Measurements from ENCODE around the gene FAM180A. TPM values are rescaled to one million over a fixed set of nuclear protein-coding genes. Genes with fewer than 3 reads are reported as not detected.

Gene FAM180A
- total RNA-seq, 2 experiments from 2014 or later, result not detected

DNA sequence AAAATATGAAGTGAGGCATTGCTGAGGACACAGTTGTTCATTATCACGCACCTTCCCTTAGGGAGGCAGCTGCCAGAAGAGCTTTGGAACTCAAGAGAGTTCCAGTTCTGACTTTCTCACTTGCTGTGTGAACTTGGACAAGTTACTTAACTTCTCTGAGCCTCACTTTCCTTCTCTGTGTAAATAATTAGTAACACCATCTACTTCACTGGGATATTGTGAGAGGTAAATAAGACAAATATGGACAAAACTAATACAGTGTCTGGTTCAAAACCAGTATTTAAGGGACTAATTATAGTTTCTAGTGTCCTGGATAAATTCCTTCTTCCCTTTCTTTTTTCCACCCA is 14.3 kb downstream of the FAM180A start:
- DNase-seq (ENCODE audit: low spot score), result no peak

DNA sequence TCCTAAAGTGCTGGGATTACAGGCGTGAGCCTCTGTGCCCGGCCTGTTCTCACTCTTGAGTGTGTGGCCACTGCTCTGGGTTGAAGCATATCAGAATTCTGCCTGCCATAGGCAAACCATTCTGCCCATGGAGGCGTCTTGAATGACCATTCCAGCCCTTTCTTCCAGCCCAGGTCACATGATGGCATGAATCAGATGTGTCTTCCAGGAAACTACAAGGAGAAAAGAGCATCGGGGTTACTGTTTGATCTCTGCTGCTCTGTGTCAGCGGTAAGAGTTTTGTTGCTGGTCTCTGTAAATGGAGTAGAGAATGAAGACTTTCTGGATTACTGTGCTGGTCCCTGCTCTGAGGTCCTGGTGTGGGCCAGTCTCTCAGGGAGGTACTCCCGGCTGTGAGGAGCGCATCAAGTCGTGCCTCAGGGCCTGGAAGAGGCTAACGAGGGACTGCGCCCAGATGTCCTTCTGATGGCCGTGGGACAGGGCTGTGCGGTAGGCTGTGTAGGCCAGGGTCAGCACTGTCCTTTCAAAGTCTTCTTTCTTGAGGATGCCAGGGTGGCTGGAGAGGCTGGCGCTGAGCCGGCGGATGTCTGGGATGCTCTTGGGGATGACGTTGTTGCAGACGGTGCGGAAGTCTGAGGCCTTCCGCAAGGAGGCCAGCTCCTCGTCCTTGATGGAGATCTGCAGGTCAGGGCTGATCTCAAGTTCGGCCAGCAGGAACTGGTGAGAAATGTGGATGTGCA is 14.8 kb downstream of the FAM180A start:
- ChIA-PET POLR2A (interaction anchor here (0.5 to 1.0 kb wide), 2 partner anchors 15 to 131 kb away, joined by 3 read pairs; no protein-coding TSS in a partner anchor), CTCF (ENCODE audit: unreplicated experiment) (no interaction called here)
- H4K20me1 ChIP-seq (ENCODE audit: insufficient read depth, low read length), result no peaks in the 10 kb centered on the region
- no peaks in the 10 kb centered on the region for H3K79me2 ChIP-seq (ENCODE audit: insufficient read depth, low read depth, low read length)
- H2AFZ ChIP-seq (ENCODE audit: low read length), result no peak overlapping the region
- H3K36me3 ChIP-seq (ENCODE audit: insufficient read depth, low read length), result no peaks in the 10 kb centered on the region
- no peak overlapping the region for H3K27ac ChIP-seq (ENCODE audit: low read depth, low read length, poor library complexity, severe bottlenecking)
- BruUV-seq (replicated peaks), result no TSS peak
- no peak overlapping the region for H3K4me2 ChIP-seq (ENCODE audit: low read length)
- H3K4me1 ChIP-seq (ENCODE audit: insufficient read depth, low read length, poor library complexity, severe bottlenecking), result no peaks in the 10 kb centered on the region
- TF ChIP-seq, protein P1, sequence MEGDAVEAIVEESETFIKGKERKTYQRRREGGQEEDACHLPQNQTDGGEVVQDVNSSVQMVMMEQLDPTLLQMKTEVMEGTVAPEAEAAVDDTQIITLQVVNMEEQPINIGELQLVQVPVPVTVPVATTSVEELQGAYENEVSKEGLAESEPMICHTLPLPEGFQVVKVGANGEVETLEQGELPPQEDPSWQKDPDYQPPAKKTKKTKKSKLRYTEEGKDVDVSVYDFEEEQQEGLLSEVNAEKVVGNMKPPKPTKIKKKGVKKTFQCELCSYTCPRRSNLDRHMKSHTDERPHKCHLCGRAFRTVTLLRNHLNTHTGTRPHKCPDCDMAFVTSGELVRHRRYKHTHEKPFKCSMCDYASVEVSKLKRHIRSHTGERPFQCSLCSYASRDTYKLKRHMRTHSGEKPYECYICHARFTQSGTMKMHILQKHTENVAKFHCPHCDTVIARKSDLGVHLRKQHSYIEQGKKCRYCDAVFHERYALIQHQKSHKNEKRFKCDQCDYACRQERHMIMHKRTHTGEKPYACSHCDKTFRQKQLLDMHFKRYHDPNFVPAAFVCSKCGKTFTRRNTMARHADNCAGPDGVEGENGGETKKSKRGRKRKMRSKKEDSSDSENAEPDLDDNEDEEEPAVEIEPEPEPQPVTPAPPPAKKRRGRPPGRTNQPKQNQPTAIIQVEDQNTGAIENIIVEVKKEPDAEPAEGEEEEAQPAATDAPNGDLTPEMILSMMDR (conservative IDR thresholded peaks at IDR 0.05; ENCODE audit: low read length), result no peak
- TF ChIP-seq EZH2phosphoT487 (IDR thresholded peaks at IDR 0.05; ENCODE audit: borderline replicate concordance, low read depth, low read length), result no peak
- no peaks in the 10 kb centered on the region for H3K9me2 ChIP-seq (ENCODE audit: insufficient read depth, low read length)
- DNase-seq (ENCODE audit: low spot score), result no peak
- intact Hi-C loops (cut with micrococcal nuclease; ENCODE audit: unreplicated experiment), result no loop called here
- H3K9me3 ChIP-seq (ENCODE audit: low read length), result no peaks in the 10 kb centered on the region
- H3K4me3 ChIP-seq (ENCODE audit: low read depth, low read length, poor library complexity, severe bottlenecking), result no peak overlapping the region

More for the DNA sequence above, 14.3 kb downstream of the FAM180A start:
- H3K79me2 ChIP-seq (ENCODE audit: insufficient read depth, low read depth, low read length), result no peaks in the 10 kb centered on the region
- H3K4me1 ChIP-seq (ENCODE audit: insufficient read depth, low read length, poor library complexity, severe bottlenecking), result no peaks in the 10 kb centered on the region
- H3K4me3 ChIP-seq (ENCODE audit: low read depth, low read length, poor library complexity, severe bottlenecking), result no peak overlapping the region
- ChIA-PET POLR2A (interaction anchor here (1.0 kb wide), 1 partner anchor 15 kb away, joined by 3 read pairs; no protein-coding TSS in a partner anchor), CTCF (ENCODE audit: unreplicated experiment) (no interaction called here)
- intact Hi-C loops (cut with micrococcal nuclease; ENCODE audit: unreplicated experiment), result no loop called here
- BruUV-seq (replicated peaks), result no TSS peak
- H3K9me3 ChIP-seq (ENCODE audit: low read length), result no peaks in the 10 kb centered on the region
- no peaks in the 10 kb centered on the region for H3K9me2 ChIP-seq (ENCODE audit: insufficient read depth, low read length)
- H3K36me3 ChIP-seq (ENCODE audit: insufficient read depth, low read length), result no peaks in the 10 kb centered on the region
- no peak for TF ChIP-seq EZH2phosphoT487 (IDR thresholded peaks at IDR 0.05; ENCODE audit: borderline replicate concordance, low read depth, low read length)
- TF ChIP-seq, protein P1 (conservative IDR thresholded peaks at IDR 0.05; ENCODE audit: low read length), result no peak
- no peak overlapping the region for H2AFZ ChIP-seq (ENCODE audit: low read length)
- no peaks in the 10 kb centered on the region for H4K20me1 ChIP-seq (ENCODE audit: insufficient read depth, low read length)
- no peak overlapping the region for H3K27ac ChIP-seq (ENCODE audit: low read depth, low read length, poor library complexity, severe bottlenecking)
- no peak overlapping the region for H3K4me2 ChIP-seq (ENCODE audit: low read length)

DNA sequence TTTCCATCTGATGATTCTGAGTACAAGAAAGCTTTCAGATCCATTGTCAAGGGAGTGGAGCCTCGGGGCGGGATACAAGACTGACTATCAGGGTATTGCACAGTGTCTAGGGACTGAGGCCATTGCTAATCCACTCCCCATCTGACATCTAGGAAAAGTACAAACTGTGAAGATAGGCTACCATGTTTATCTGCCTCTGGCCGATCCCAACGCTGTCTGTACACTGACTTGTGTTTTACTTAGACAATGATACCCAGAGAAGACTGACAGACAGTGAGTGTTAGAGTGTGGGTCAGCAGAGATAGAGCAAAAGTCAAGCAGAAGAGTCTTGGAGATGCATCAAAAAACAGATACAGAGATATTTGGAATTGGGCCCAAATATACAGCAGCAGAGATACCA is 17.5 kb downstream of the FAM180A start:
- Histone ChIP-seq H3K27ac (ENCODE audit: low read depth, low read length, poor library complexity, severe bottlenecking) (no peak overlapping the region), H3K79me2 (ENCODE audit: insufficient read depth, low read depth, low read length) (no peaks in the 10 kb centered on the region), H3K4me3 (ENCODE audit: low read depth, low read length, poor library complexity, severe bottlenecking) (no peak overlapping the region), H3K9me2 (ENCODE audit: insufficient read depth, low read length) (no peaks in the 10 kb centered on the region), H3K4me2 (ENCODE audit: low read length) (no peak overlapping the region), H3K9me3 (ENCODE audit: low read length) (no peaks in the 10 kb centered on the region), H4K20me1 (ENCODE audit: insufficient read depth, low read length) (no peaks in the 10 kb centered on the region), H3K4me1 (ENCODE audit: insufficient read depth, low read length, poor library complexity, severe bottlenecking) (no peaks in the 10 kb centered on the region), H2AFZ (ENCODE audit: low read length) (no peak overlapping the region), H3K36me3 (ENCODE audit: insufficient read depth, low read length) (no peaks in the 10 kb centered on the region)
- CTCF ChIA-PET (ENCODE audit: unreplicated experiment), result no interaction called here
- intact Hi-C loops (cut with micrococcal nuclease; ENCODE audit: unreplicated experiment), result no loop called here
- POLR2A ChIA-PET, result no interaction called here
- DNase-seq (ENCODE audit: low spot score), result no peak
- TF ChIP-seq, protein P1 (conservative IDR thresholded peaks at IDR 0.05; ENCODE audit: low read length), result no peak
- TF ChIP-seq EZH2phosphoT487 (IDR thresholded peaks at IDR 0.05; ENCODE audit: borderline replicate concordance, low read depth, low read length), result no peak
- no TSS peak for BruUV-seq (replicated peaks)
